T47D (cell line): ENCODE measurements around the gene SLF1.

Experiments used
- DNase-seq, 2 experiments: peaks; one replicate each; pipeline versions ENCODE4 v3.0.0 to v3.0.0-alpha.2; 2011 to 2012; ENCODE audit warnings: low read depth in 1 of 2, low spot score in 1 of 2
- JUND ChIP-seq: IDR thresholded peaks from 2 replicates; pipeline ENCODE4 v1.6.1; 2012; ENCODE audit warnings: low read depth
- in situ Hi-C: cut with HindIII; loops from 2 replicates; pipeline ENCODE4 v1.10.0; 2016; ENCODE audit warnings: low sequenced_read_pairs, low pct_unique_long_range_greater_than_20kb

The SLF1 gene

DNA sequence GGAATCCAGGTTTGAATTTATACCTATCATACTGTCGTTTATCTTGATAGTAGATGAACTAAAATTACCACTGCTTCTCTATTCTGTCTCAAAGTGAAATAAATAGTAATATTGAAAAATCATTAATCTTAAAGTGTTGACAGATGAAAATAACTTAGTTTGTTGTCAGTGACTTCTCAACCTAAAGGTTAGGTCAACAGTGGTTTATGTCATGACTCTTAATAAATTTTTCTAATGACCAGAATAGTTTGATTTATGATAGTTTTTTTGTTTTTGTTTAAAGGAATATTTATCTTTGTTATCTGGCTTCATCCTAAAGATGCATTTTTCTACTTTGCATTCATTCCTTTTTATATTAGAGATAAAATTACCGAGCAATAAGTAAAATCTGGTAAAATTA, 81.1 kb downstream of the SLF1 start:
- DNase-seq = no peak
- no peak for TF ChIP-seq JUND
- in situ Hi-C loops = no loop called here

DNA sequence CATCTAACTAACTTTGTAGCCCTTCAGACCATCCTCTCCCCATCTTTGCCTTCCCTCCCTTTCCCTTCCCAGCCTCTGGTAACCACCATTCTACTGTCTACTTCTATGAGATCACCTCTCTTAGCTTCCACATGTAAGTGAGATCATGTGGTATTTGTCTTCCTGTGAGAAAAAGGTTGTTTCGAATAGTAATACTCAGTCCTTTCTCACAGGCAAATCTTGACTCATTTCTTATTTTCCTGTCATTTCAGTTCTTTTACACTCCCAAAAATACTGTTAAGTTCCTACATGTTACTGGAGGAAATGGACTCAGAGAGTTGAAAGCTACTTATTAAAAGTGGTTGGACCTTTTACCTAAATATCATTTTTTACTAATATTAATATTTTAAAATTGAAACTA, 82.1 kb downstream of the SLF1 start:
- in situ Hi-C loops = no loop called here
- no peak for TF ChIP-seq JUND
- DNase-seq = no peak

DNA sequence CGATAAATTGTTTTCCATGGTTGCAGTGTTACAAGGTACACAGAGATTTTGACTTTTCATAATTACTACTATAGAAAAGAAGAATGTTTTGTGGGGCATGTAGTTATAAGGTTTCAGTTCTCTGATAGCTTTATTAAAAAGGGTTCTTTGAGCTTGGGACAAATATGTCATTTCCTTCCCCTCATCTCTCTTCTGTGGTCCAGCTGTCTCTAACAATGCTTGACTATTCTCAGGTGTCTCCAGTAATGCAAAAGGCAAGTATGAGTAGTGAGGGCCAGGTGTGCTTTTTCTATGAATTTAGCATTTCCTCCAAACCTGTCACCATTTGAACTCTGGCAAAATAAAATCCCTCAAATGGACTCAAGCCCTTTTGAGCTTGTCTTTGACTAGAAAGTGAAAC, 84.3 kb downstream of the SLF1 start:
- TF ChIP-seq JUND = no peak
- in situ Hi-C loops = no loop called here
- DNase-seq = no peak

DNA sequence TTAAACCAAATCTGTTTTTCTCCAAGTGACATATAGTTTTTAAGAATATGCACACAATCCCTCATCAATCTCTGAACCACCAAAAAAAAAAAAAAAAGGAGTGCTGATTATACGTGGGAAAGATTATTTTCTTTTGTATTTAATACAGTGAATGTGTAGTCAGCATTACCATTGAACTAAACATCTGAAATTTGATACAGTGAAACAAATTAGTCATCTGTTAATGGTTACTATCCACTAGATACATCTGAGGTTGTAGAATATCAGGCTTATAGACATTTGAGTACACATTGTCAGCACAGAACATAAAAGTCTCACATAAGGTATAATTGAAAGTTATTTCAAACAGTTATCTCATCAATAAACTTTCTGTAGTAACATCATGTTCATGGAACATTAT, 87.0 kb downstream of the SLF1 start:
- no peak for DNase-seq
- no peak for TF ChIP-seq JUND
- in situ Hi-C loops = no loop called here

DNA sequence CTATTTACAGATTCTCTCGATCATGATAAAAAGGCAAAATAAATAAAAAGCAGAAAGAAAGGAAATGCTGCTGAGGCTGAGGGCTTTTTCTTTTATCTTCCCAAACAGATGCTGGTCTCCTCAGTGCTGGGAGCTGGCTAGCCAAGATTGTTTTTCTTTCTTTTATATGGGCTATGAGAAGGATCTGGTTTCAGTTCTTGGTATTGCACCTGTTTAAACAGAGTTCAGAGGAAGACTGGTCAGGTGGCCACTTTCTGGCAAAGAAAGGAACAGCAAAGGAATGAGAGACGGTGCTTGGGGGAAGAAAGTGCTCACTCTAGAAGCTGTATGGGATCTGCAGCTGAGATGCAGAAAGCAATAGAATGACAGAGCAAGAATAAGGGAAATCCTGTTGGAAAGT, 88.9 kb downstream of the SLF1 start:
- TF ChIP-seq JUND = no peak
- peak in 1 of 2 experiments; percentile 89 for DNase-seq
- in situ Hi-C loops = no loop called here

DNA sequence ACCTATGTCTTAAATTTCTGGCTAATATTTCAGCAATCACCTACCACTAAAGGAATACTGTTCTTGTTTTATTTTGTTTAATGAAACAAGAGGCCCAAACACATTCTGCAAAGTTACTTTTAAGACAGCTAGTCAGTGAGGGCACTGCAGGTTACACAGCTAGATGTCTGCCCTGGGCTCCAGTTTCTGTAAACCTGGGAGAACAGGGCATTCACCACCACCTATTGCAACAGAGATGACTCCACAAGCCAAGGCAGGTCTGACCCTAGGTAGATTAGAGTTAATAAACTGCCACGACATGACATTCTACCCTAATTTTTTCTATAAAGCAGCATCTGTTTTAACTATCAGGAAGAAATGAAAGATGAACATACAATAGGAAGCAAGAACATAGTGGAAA, 90.8 kb downstream of the SLF1 start:
- DNase-seq = no peak
- no peak for TF ChIP-seq JUND
- in situ Hi-C loops = no loop called here

DNA sequence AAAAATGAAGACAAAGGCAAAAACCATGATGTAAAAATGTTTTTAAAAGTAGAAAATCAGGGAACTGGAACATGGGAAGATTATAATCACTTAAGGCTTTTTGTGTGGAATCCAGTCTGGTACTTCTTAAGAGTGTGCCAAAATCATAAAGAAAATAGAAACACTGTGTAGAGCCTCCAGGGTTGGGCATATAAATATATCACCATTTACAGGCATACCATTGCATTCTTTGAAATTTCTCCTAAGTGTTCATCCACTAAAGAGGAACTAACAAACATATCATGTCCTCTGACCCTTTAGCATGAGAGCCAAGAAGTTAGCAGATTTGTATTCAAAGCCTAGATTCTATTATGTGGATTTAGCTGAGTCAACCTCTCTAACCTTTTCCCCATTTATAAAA, 93.3 kb downstream of the SLF1 start:
- DNase-seq = no peak
- in situ Hi-C loops = no loop called here
- TF ChIP-seq JUND = no peak

DNA sequence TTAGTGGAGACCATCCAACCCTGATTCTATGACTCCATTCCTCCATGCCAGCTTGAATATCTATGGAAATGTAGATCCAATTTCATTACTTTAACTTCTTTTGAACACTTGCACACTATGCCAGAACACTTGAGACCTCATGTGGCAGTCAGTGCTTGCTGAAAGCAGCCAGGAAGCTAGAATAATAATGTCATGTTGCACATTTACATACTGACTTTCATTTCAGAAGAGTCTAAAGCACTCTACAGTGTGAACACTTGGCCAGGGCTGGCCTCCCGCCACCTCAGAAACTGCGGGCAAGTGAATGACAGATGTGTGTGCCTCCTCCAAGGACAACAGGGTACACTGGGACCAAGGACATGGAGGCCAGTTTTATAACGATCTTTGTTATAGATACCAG, 97.3 kb downstream of the SLF1 start:
- no peak for DNase-seq
- in situ Hi-C loops = no loop called here
- TF ChIP-seq JUND = no peak

DNA sequence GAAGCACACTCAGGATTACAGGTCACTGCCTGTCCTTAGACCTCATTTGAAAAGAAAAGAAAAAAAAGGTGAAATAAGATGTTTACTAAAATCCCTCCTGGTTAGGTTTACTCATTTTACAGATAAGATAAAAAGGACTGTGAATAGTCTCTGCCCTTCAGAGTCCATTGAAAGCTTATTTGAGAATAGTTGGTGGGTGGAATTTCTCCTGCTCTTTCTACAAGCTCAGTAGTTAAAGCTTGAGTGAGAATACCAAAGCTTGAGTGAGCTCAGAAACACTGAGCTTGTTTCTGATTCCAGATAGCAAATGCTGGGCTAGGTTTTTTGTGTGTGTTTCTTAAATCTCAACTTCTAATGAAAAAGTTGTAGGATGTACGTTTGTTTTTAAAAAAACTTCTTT, 106.7 kb downstream of the SLF1 start:
- DNase-seq = no peak
- TF ChIP-seq JUND = no peak
- in situ Hi-C loops = no loop called here

DNA sequence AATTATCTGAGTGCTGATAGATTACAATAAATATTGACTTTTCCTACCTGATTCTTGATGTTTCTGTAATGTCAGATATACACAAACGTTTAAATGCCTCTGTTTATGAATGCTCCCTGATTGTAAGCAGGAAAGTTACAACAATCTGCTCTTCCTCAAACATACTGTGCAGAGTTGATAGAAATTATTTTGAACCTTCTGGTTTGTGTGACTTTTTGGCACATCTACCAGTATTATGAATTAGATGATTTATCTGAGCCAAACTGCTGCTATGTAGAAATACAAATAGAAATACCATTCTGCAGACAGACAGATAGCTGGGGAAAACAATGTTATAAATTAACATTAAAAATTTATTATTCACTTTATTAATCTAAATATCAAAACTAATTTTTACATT, 113.0 kb downstream of the SLF1 start:
- in situ Hi-C loops = no loop called here
- DNase-seq = no peak

DNA sequence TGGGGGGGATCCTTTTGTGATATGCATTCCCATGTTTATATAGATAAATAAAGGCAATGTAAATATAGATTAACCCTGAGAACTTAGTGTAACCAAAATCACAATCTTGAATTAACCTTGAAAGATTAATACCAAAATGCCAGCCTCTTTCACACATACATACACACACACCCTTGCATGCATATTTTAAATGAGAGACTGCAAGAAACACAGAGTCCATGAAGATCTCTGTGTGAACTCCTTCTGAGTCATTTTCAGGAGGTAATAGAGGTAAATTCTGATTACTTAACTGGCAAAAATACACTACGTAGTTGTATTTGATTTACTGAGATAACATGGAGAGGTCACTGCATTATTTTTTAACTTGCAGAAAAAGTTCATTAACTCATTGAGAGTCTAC, 118.0 kb downstream of the SLF1 start:
- no peak for TF ChIP-seq JUND
- in situ Hi-C loops = no loop called here
- no peak for DNase-seq

More for the DNA sequence above, 113.0 kb downstream of the SLF1 start:
- no peak for TF ChIP-seq JUND

DNA sequence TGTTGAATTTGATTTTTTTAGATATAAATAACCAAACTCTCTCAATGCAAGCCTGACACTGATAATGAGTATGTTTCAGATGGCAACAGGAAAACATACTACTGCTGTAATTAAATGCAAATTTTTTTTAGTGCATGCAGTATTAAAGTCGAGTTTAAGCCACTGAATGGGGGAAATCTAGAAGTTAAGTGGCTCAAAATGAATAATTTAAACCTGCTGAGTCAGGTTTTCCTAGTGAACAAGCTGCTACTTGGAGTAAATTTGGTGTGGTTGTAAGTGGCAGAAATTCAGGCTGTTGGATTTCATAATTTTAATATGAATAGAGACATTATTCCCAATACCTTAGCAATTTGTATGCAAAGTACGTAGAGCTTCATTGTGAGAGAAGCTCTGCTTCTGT, 121.8 kb downstream of the SLF1 start:
- in situ Hi-C loops = no loop called here
- no peak for TF ChIP-seq JUND
- DNase-seq = no peak

DNA sequence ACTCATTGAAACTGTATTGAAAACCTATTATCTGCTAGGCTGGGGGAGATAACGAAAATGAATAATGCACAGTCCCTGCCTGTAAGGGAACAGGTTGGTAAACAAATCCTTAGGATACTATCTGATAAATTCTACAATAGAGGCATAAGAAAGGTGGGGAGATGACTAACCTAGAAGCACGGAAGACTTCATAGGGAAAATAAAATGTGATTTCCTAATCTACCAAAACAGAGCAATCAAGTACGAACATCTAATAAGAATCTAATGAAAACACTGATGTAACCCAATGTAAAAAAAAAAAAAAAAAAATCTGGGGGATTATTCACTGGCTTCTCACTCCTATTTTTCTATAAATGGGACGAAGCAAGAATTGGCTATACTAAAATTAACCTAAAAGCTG, 124.4 kb downstream of the SLF1 start:
- in situ Hi-C loops = no loop called here
- DNase-seq = no peak
- no peak for TF ChIP-seq JUND

DNA sequence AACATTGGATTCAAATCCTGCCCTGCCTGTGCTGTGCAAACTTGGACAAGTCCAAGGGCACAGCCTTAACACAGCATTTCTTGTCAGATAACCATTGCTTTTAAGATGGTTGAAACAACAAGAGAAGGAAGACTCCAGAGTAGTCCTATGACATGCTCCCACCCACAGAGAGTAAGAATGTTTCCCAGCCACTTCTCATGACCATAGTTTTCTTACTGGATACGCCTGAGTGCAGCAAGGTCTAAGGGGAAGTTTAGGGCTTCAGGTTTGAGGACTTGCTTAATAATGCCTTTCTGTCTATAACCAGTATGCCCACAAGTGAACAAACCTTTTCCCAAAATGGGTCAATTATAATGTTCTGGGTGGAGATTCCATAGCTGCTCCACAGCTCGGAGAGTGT, 126.4 kb downstream of the SLF1 start:
- in situ Hi-C loops = no loop called here
- no peak for TF ChIP-seq JUND
- no peak for DNase-seq
